T-helper 22 cell (primary cell): Measurements from ENCODE around the gene JAML.

ENCODE experiments used
- DNase-seq: peaks from one replicate; pipeline ENCODE4 v3.0.0-alpha.2; 2020; ENCODE audit warnings: low read depth

Gene JAML

DNA sequence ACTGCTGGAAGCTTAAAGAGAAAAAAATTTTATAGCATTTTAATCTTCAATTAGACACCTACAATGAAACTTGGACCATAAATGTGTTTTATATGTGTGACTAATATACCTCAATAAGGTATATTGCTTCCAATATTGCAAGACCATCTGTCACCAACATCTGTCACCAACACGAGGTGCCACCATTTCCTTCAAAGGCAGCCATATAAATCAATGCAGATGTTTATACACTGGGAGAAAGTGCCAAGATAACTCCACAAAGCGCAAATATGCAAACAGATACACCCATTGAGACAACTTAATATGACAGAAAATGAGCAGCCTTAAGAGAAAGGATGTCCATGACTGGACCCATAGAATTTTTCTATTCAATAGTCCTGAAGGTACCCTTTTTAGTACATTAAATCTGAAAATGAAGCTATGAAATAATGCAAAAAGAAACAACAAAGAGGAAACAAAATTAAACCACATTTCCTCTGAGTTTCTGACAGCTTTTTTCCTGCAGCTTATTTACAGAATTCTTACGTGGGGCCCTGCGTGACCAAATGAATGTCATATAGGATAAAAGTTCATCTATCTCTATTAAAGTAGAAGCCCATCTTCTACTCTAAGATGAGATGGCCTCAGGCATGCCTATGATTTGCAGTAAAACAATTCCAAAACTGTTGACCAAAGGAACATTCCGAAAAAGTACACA is 14.8 kb upstream of the JAML start:
- no peak for DNase-seq

DNA sequence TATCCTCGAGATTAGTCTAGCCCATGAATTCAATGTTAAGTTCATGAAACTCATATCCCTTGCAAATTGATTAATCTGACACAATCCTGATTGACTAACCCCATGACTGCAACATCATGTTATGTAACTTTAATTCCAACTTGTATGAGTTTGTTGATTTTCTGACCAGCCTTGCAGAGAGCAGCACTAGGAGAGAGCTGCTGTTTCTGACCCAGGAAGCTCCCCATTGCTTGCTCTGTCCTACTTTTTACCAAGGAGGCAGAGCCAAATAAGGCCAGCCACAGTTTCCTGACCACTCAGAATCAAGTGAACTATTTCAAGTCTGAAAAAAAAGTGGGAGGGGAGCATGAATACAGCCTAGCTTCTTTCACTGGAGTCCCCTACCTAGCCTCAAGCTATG is 14.1 kb upstream of the JAML start:
- DNase-seq, result no peak

DNA sequence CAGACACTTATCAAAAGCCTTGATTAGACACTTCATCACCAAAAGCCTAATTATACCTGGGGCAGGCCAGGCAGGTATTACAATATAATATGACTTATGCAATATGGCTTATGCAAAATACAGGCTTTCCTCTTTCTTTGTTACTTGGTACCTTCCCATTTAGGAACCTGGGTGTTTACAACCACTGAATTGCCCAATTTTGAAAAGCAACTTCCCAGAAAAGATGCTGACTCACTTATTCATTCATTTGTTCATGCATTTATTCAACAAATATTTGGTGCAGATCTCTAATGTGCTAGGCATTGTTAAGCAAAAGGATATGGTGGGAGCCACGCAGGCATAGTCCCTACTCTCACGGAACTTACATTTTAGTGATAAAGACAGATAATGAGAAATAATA is 13.6 kb upstream of the JAML start:
- no peak for DNase-seq

DNA sequence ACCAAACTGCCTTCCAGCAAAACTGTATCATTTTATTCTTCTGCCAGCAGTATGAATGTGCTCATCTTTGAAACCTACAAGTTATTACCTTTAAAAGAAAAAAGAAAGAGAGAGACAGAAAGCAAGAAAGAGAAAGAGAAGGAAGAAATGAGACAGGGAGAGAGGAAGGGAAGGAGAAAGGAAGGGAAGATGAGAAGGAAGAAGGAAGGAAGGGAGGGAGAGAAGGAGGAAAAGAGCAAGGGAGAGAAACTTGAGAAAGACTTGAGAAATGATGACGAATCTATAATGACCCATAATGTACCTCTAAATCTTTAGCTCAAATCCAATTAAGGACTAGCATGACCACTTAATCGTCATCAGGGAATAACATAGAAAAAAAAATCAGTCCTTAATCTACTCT is 11.4 kb upstream of the JAML start:
- no peak for DNase-seq

DNA sequence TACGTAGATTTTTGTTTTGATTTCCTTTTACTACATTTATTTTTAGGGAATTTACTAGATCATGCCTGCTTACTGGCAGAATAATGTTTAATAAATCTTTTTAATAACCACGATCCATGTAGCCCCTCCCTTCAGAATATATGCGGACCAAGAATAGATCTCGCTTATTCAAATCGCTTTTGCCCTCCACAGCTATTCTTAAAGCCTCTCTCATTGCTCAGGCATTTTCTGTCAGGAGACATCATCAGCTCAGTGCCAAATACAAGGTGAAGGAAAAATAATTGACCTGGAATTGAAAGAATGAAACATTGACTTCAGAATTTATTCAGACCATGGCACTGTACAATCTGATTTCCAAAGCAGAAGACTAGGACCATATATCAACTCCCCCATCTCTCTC is 10.0 kb upstream of the JAML start:
- DNase-seq, result no peak

DNA sequence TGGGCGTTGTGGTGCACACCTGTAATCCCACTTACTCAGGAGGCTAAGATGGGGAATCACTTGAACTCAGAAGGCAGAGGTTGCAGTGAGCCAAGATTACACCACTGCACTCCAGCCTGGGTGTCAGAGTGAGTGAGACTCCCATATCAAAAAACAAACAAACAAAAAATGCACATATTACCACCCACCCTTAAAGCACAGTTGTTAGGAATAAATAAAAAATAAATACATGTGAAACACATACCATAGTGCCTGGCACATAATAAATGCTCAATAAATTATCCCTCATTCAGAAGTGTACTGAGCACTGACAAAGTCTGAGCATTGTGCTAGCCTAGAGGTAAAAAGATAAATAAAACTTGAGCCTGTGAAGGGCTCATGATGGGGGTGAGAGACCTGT is 9.0 kb upstream of the JAML start:
- DNase-seq, result no peak

DNA sequence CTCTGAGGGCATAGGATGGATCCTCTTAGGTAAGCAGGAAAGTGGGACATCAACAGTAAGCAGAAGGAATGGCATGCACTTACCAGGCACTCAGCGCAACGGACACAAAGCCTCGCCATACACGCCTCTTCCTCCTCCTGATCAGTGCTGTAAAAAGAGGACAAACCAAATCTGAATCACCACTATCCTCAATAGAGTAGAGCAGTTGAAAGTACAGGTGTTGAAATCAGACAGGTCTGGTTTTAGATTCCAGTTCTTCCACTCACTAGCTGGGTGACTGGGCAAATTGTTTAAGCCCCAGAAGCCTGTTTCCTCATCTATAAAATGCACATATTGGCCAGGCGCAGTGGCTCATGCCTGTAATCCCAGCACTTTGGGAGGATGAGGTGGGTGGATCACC is 8.6 kb upstream of the JAML start:
- no peak for DNase-seq

DNA sequence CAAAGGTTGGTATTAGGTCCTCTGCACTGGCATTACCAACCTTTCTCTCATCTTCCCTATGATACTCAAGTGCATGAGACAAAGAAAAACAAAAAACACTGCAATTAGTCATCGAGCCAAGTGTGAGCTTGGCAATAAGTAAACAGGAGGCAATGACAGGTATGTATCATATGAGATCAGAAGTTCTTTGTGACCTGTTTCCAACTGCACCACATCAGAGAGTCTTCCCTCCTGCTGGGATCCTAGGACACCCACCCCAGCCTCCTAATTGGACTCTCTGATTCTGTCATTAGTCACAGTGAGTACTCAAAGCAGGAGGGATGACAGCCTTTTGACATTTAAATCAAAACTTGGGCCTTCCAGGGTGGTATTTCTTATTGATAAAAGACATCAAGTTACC is 7.8 kb upstream of the JAML start:
- no peak for DNase-seq

DNA sequence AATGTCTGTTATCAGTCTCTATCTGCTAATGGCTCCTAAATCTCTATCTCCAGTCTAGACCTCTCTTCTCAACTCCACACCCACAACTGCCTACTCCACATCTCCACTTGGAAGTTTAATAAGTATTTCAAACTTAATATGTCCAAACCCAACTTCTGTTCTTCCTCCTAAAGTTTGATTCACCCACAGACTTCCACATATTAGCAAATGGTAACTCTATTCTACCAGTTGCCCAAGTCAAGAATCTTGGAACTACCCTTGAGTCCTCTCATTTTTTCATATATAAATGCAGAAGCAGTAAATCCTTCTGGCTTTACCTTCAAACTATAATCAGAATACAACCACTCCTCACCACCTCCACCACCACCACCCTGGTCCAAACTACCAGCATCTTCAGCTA is 6.7 kb upstream of the JAML start:
- DNase-seq, result no peak

DNA sequence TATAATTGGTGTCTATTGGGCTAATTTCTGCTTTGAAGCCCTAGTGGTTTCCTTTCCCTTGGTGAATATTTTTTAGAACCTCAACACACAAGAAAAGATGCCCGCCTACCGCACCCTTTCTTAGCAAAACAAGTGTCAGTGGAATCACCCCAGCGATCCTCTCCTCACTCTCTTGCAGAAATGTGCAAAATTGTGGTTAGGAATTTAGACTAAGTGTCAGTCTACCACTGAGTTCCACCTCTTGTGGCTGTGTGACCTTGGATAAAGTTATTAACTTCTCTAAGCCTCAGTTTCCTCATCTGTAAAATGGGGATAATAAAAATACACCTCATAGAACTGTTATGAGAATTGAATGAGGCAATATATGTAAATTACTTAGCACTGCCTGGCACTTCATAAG is 5.3 kb upstream of the JAML start:
- DNase-seq, result peak; percentile 51

DNA sequence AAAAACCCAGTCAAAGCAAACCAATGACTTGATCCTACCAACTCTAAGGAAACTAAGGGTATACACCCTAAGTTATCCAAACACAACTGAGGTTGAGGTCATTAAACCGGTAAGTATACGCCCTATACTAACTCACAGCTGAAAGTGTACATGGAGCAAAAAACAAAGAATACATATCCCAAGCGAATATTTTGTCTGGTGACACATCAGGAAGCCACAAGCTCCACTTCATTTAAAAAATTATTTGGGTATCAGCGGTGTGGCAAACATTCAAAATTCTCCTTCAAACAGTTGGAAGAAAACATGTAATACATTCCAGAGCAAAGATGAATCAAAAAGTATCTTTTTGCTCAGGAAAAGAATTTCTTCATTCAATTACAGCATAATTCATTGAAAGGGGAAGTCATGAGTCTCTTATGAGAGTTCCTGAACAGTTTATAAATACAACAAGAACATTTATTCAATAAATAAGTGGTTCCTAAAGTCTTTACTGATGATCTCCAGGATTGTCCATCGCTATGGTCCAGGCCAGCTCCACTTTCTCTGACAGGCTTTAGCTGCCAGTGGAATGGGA is 4.5 kb upstream of the JAML start:
- DNase-seq, result no peak

DNA sequence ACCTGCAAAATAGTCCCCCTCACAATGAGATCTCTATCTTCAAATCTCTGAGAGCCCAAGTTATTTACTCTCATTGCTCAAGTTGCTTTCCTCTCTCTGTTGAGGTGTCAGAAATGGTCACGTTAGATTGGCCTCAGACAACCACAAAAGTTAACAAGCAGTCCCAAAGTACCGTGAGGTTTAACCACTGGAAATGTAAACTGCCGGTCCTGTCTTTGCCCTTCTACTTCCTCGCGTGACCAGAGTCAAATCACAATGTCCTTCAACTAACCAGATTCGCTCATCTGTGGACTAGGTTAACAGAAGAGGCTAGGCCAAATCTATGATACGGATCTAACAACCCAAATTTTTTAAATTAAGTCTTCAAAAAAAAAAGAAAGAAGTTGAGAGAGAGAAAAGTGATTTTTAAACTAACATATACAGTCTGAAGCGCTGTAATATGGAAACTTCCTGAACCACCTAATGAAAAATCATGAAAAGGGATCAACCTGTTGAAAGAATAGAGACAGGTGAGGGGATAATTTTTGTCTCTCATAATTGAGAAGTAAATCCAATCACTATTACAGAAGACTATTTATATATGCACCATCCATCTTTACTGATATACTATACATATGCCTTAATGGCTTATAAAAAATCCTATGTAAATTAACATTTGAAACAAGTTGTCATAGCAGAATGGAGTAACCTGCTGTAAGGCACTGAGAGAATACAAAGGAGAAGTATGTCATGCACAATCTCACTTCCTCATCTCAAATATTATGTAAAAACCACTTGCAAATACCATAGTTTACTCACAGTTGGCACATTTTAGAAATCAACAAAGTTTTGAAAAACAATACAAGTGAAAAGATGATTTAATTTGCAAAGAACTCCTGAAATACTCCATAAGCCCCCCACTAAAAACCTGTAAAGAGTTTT is 3.3 kb upstream of the JAML start:
- DNase-seq, result no peak

DNA sequence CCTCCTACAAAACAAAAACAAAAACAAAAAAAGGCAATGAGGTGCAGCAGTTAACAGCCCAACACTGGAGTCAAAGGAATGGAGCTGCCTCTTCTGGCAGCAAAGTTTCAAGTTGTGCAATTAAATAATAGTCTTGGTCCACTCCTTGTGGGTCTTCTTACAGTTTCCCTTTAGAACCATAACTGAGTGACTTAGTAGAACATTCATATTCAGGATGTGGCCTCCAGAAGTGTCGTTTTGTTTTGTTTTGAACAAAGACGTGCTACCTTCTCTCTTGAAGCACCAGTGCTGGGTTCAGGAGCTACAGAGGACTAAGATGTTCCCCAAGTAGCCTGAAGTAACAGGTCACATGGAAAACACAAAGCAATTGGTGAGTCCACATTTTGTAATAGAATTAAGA is 2.0 kb upstream of the JAML start:
- no peak for DNase-seq

DNA sequence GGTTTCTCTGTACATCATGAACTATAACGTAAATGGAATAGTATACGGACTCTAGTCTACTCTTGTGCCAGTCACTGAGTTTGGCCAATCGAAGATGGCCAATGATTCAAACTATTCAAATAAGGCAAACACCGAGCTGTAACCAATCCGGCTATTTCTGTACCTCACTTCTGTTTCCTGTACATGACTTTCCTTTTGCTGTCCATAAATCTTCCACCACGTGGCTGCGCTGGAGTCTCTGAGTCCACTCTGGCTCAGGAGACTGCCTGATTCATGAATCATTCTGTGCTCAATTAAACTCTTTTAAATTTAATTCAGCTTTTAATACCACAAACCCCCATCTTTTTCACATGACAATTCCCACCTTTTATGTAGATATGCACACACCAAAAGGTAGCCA is 1.5 kb upstream of the JAML start:
- DNase-seq, result no peak

DNA sequence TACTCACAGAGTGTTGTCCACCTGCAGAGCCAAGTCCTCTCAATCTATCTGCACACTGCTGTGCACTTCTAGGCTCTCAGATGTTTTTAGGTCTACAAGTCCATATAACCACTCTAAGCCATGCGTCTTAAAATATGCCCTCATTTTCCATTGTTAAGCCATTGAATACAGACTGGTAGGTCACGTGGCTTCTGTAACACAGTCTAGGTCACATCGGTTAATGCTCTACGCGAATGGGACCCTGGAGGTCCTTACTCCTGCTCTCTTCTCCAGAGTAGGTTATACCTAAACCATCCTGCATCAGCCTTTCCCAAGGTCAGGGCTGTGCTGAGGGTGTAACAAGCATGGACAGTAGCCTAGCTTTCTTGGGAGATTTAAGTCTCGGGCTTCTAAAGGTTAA is 819 bp downstream of the JAML start:
- no peak for DNase-seq

DNA sequence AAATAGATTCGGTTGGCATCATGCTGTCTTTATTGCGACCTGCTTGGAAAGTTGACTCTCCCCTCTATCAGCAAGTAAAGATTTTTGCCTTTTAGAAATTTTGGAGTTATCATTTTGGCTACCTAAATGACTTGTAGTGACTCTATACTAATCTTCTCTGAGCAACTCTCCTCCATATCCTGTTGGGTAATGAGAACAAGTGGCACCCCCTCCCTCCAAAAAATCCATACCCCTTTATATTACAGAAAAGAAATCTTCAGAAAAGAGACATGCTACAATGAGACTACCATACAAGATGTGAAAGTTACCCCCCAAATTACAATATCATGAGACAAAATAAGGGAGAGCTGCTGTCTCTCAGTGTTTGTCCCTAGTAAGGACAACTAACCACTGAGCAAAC is 1.2 kb downstream of the JAML start:
- no peak for DNase-seq

DNA sequence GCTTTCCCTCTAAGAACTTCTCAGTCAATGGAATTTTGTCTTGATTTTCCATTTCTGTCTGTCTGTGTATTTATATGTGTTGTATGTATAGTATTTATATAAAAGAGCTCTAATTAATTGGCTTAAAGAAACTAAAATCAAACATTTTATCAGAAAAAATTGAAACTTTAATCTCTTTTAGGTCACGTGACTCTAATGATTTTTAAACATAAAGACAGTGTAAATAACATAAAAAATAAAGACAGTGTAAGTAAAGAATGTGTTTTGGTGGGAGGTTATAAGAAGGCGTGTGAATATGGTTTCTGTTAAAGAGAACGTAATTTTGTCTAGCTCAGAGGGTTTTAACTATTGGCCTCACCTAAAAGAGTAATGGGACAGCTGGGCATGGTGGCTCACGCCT is 2.4 kb downstream of the JAML start:
- DNase-seq, result no peak

DNA sequence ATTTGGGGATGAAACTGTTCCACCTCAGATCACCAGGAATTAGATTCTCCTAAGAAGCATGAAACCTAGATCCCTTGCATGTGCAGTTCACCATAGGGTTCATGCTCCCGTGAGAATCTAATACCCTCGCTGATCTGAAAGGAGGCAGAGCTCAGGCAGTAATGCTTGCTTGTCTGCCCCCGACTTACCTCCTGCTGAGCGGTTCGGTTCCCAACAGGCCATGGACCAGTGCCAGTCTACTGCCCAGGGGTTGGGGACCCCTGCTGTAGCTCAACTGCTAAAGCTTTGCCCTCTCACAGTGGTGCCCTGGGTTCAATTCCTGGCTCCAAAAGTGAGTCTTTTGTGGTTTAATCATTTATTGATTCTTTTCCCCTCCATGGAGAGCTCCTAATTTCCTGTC is 3.4 kb downstream of the JAML start:
- no peak for DNase-seq

DNA sequence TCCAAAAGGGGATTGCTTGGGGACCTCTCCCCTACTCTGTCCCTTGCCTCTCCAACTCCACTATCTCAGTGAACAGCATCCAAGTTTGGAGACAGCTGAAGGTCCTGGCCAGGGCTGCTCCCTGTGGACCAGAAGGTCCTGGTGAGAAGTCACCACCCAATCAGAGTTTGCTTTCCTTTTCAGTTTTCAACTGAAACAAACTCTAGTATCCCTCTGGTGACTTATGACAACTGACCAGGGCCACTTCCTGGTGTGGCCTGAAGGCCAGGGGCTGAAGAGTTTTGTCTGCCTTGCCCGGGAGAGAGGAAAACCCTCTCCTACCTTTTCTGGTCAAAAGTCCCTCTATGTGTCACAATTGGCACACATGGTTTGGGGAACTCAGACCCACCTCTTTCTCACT is 5.1 kb downstream of the JAML start:
- no peak for DNase-seq

DNA sequence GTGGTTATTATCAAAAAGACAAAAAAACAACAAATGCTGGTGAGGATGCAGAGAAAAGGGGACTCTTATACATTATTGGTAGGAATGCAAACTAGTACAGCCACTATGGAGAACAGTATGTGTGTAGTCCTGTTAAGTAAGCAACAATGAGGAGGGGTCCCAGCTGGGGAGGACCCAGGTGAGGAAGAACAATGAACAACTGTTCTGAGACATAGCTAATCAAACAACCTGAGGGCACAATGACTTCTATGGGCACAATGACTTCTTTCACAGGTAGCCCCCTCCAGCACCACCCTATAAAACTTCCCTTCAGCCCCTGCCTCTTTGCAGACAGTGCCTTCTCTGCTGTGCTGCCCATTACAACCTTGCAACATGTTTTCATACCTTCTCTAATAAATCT is 5.6 kb downstream of the JAML start:
- DNase-seq, result no peak

DNA sequence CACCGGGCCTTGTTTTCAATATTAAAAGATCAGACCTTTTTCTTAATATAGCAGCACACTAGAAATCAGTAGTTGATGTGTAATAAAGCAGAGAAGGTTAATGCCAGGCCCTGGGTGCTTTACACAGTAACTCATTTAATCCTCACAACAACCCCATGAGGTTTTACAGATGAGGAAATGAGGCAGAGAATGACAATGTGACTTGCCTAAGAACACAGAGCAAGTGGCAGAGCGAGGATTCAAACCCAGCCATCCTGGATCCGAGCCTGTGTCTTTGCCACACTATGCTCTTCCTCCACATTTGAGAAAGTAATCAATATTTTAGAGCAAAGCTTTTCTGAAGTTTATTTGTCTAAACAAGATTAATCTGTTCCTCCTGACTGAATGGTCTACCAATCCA is 7.2 kb downstream of the JAML start:
- no peak for DNase-seq

DNA sequence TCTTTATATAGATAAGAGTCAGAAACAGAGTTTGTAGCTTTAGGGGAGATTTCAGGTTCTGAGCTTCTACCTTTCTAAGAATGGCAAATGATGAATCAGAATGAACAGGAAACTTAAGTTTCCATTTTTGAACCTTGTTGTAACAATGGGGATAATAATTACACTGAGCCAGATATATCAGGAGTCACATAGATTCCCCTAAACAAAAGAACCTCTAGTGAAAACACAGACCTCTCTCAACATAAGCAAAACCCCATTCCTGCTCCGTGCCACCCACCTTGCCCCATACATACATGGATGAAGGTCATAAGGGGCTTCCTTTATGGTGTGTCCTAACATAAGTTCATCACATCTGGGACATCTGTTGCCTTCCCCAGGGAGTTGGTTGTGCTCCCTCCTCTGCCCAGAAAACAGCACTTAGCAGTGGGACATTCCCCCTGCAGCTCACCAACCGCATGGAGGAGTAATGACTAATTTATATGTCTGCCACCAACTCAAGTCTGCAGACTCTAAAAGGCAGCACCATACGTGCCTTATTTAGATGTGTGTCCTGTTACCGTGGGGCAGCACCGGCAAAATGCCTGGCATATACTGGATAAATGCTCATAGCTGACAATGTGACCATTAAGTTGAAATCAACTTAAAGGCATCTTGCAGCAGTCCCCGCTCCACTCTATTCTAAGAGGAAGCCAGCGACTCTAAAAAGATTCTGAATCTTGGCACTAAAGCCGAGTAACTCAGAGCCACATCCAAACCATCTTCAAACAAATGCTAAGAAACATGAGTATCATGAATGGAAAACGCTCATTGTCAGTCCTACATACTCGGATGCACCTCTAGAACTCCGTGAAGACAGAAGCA is 8.0 kb downstream of the JAML start:
- peak; percentile 47 for DNase-seq
